Astrocyte (in vitro differentiated cells and primary cell): ENCODE measurements around the gene FAM25G. TPM values are rescaled to one million over a fixed set of nuclear protein-coding genes. Genes with fewer than 3 reads are reported as not detected.

Experiments
- DNase-seq: peaks from one replicate; pipeline ENCODE4 v3.0.0-alpha.2; 2010; ENCODE audit warnings: low read depth
- FAIRE-seq: peaks from 2 replicates; lab custom pipeline; 2011; peaks lifted over from hg19 to GRCh38; lab: Jason Lieb, UNC
- H2AFZ ChIP-seq: 2 replicates; pipeline ENCODE4 v1.6.0; 2012; ENCODE audit warnings: low read depth, low read length, inconsistent platforms
- H3K27ac ChIP-seq: 2 replicates; pipeline ENCODE4 v1.5.1; 2011; ENCODE audit warnings: low read depth, low read length, inconsistent platforms
- H3K27me3 ChIP-seq: 2 replicates; pipeline ENCODE4 v1.6.0; 2011; ENCODE audit warnings: low read length, inconsistent platforms; ENCODE audit not compliant: insufficient read depth
- H3K36me3 ChIP-seq: 2 replicates; pipeline ENCODE4 v1.5.1; 2011; ENCODE audit warnings: low read length, inconsistent platforms; ENCODE audit not compliant: insufficient read depth
- H3K4me1 ChIP-seq: 2 replicates; pipeline ENCODE4 v1.5.1; 2011; ENCODE audit warnings: low read length, inconsistent platforms; ENCODE audit not compliant: insufficient read depth
- H3K4me2 ChIP-seq: 2 replicates; pipeline ENCODE4 v1.6.0; 2012; ENCODE audit warnings: low read length, inconsistent platforms
- H3K4me3 ChIP-seq: 2 replicates; pipeline ENCODE4 v1.5.1; 2011; ENCODE audit warnings: low read depth, mild to moderate bottlenecking, low read length, inconsistent platforms; ENCODE audit not compliant: insufficient read depth
- H3K79me2 ChIP-seq: 2 replicates; pipeline ENCODE4 v1.6.0; 2012; ENCODE audit warnings: mild to moderate bottlenecking, low read length, inconsistent platforms; ENCODE audit not compliant: insufficient read depth
- H3K9ac ChIP-seq: 2 replicates; pipeline ENCODE4 v1.6.0; 2012; ENCODE audit warnings: mild to moderate bottlenecking, low read length, inconsistent platforms
- H3K9me3 ChIP-seq: 2 replicates; pipeline ENCODE4 v1.5.1; 2012; ENCODE audit warnings: low read depth, mild to moderate bottlenecking, low read length, inconsistent platforms; ENCODE audit not compliant: insufficient read depth
- H4K20me1 ChIP-seq: 2 replicates; pipeline ENCODE4 v1.6.0; 2012; ENCODE audit warnings: low read length, inconsistent platforms; ENCODE audit not compliant: insufficient read depth
- H3K27ac Mint-ChIP-seq: one replicate; pipeline ENCODE4 v1.8.0; 2021; ENCODE audit warnings: mild to moderate bottlenecking, mixed read lengths; ENCODE audit not compliant: unreplicated experiment
- H3K27me3 Mint-ChIP-seq: one replicate; pipeline ENCODE4 v1.8.0; 2021; ENCODE audit warnings: low read depth, mixed read lengths; ENCODE audit not compliant: unreplicated experiment
- H3K36me3 Mint-ChIP-seq: one replicate; pipeline ENCODE4 v1.8.0; 2021; ENCODE audit warnings: low read depth, mixed read lengths; ENCODE audit not compliant: unreplicated experiment
- H3K4me1 Mint-ChIP-seq: one replicate; pipeline ENCODE4 v1.8.0; 2021; ENCODE audit warnings: low read depth, mixed read lengths; ENCODE audit not compliant: unreplicated experiment
- H3K4me3 Mint-ChIP-seq: one replicate; pipeline ENCODE4 v1.8.0; 2021; ENCODE audit warnings: mild to moderate bottlenecking, moderate library complexity, mixed read lengths; ENCODE audit not compliant: unreplicated experiment
- H3K9me3 Mint-ChIP-seq: one replicate; pipeline ENCODE4 v1.8.0; 2021; ENCODE audit warnings: mild to moderate bottlenecking, mixed read lengths; ENCODE audit not compliant: unreplicated experiment
- EZH2 ChIP-seq: IDR thresholded peaks from 2 replicates; pipeline ENCODE4 v1.6.1; 2012; ENCODE audit warnings: mild to moderate bottlenecking, low read length, inconsistent platforms; ENCODE audit not compliant: insufficient read depth
- total RNA-seq: library from RNA; stranded (reverse); gene quantifications from 2 replicates; pipeline ENCODE4 v1.2.1, GENCODE V29; 2021
- TF ChIP-seq, protein P1 (sequence below): IDR thresholded peaks from 2 replicates; pipeline ENCODE4 v1.5.1; 2011; ENCODE audit warnings: low read depth, mild to moderate bottlenecking, inconsistent platforms, low read length, moderate library complexity; ENCODE audit not compliant: insufficient read depth

FAM25G gene
- total RNA-seq, 1 donor from 2014 or later, result not detected

DNA sequence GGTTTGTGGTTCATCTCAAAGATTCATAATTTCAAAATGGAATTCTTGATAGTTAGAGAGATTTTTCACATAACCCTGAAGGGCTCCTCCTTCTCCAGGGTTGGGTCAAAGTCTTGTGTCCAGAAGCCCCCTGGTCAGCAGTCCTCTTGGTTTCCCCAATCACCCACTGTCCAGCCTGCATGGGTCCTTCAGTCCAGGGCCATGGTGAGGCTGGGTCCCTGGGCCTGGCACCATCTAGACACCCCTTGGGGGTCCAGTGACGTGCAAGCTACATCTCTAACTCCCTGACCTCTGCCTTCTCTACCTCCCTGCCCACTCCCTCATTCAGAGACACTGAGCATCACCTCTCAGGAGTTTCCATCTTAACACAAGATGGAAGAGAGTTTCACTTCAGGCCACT lies 33.7 kb downstream of the FAM25G start:
- no peaks in the 10 kb centered on the region for H3K9me3 Mint-ChIP-seq
- TF ChIP-seq EZH2, result no peak
- TF ChIP-seq, protein P1, sequence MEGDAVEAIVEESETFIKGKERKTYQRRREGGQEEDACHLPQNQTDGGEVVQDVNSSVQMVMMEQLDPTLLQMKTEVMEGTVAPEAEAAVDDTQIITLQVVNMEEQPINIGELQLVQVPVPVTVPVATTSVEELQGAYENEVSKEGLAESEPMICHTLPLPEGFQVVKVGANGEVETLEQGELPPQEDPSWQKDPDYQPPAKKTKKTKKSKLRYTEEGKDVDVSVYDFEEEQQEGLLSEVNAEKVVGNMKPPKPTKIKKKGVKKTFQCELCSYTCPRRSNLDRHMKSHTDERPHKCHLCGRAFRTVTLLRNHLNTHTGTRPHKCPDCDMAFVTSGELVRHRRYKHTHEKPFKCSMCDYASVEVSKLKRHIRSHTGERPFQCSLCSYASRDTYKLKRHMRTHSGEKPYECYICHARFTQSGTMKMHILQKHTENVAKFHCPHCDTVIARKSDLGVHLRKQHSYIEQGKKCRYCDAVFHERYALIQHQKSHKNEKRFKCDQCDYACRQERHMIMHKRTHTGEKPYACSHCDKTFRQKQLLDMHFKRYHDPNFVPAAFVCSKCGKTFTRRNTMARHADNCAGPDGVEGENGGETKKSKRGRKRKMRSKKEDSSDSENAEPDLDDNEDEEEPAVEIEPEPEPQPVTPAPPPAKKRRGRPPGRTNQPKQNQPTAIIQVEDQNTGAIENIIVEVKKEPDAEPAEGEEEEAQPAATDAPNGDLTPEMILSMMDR, result no peak
- no peaks in the 10 kb centered on the region for H3K9me3 ChIP-seq

GRCh38 chr10:47457528-47457820 lies 34.0 kb downstream of the FAM25G start:
- H3K27ac Mint-ChIP-seq, result no peak overlapping the region
- Histone ChIP-seq H3K27ac (no peak overlapping the region), H3K9me3 (no peaks in the 10 kb centered on the region), H3K36me3 (no peaks in the 10 kb centered on the region), H2AFZ (no peak overlapping the region), H3K4me2 (no peak overlapping the region), H3K27me3 (no peaks in the 10 kb centered on the region), H3K4me1 (peaks cover 12% of the 10 kb centered on the region), H4K20me1 (no peaks in the 10 kb centered on the region), H3K9ac (no peak overlapping the region), H3K79me2 (no peaks in the 10 kb centered on the region), H3K4me3 (no peak overlapping the region)
- TF ChIP-seq, protein P1, result no peak
- TF ChIP-seq EZH2, result no peak
- no peaks in the 10 kb centered on the region for H3K9me3 Mint-ChIP-seq
- H3K27me3 Mint-ChIP-seq, result peaks cover 17% of the 10 kb centered on the region
- FAIRE-seq (no peak), DNase-seq (no peak)
- no peak overlapping the region for H3K4me3 Mint-ChIP-seq
- H3K4me1 Mint-ChIP-seq, result peaks cover 19% of the 10 kb centered on the region
- H3K36me3 Mint-ChIP-seq, result no peaks in the 10 kb centered on the region

More for the DNA sequence above, 33.7 kb downstream of the FAM25G start:
- Histone ChIP-seq H3K27ac (no peak overlapping the region), H3K9ac (no peak overlapping the region), H3K4me2 (no peak overlapping the region), H3K4me3 (no peak overlapping the region), H3K36me3 (no peaks in the 10 kb centered on the region), H3K4me1 (peaks cover 12% of the 10 kb centered on the region), H2AFZ (no peak overlapping the region), H3K27me3 (no peaks in the 10 kb centered on the region), H4K20me1 (no peaks in the 10 kb centered on the region), H3K79me2 (no peaks in the 10 kb centered on the region)
- no peak for DNase-seq
- Mint-ChIP-seq H3K27me3 (peaks cover 15% of the 10 kb centered on the region), H3K4me1 (peaks cover 17% of the 10 kb centered on the region), H3K36me3 (no peaks in the 10 kb centered on the region), H3K4me3 (no peak overlapping the region), H3K27ac (peak overlapping the region; percentile 92)
- no peak for FAIRE-seq

- Histone ChIP-seq H2AFZ (no peak overlapping the region), H3K4me1 (peaks cover 9% of the 10 kb centered on the region), H3K4me3 (no peak overlapping the region), H3K4me2 (no peak overlapping the region), H3K79me2 (no peaks in the 10 kb centered on the region), H3K27me3 (no peaks in the 10 kb centered on the region), H3K9ac (no peak overlapping the region), H3K9me3 (no peaks in the 10 kb centered on the region), H4K20me1 (no peaks in the 10 kb centered on the region), H3K27ac (no peak overlapping the region), H3K36me3 (no peaks in the 10 kb centered on the region)
- no peak overlapping the region for H3K4me3 Mint-ChIP-seq
- H3K4me1 Mint-ChIP-seq, result peaks cover 22% of the 10 kb centered on the region
- no peak for DNase-seq
- no peaks in the 10 kb centered on the region for H3K36me3 Mint-ChIP-seq
- no peak for TF ChIP-seq EZH2
- TF ChIP-seq, protein P1, result no peak
- no peak overlapping the region for H3K27ac Mint-ChIP-seq
- H3K9me3 Mint-ChIP-seq, result no peaks in the 10 kb centered on the region
- H3K27me3 Mint-ChIP-seq, result peaks cover 19% of the 10 kb centered on the region
- FAIRE-seq, result no peak
Measured at GRCh38 chr10:47456794-47457527, 34.5 kb downstream of the FAM25G start.
